Measurements from ENCODE around the gene HOXA2.

DNA sequence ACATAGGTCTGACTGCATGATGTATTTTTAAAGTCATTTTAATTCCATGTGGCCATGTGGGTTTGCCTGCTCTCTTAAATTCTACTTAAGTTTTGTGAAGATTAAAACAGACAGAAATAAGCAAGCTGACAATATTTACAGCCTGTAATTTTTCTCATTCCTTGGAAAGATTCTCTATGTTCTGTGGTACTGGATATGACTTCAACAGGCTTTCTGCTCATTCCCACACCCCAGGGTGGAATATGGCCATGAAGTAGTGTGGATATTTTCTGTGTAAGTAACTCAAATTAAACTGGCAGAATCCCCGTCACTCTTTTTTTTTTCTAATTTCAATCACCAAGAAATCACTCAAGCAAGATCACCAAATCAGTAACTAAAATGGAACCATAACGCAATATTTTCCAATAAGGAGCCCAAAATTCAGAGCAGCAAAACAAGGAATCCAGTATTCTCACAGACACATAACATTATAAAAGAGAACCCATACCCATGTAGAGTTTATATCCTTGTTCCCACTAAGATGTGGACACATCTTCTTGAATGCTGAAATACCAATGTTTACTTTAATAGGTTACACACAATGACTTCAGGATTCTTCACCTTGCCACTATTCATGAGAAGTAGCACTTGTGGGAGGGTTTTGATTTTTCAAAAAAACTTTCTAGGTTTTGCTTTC, 35.3 kb upstream of the HOXA2 start:
- TF ChIP-seq, protein P1, sequence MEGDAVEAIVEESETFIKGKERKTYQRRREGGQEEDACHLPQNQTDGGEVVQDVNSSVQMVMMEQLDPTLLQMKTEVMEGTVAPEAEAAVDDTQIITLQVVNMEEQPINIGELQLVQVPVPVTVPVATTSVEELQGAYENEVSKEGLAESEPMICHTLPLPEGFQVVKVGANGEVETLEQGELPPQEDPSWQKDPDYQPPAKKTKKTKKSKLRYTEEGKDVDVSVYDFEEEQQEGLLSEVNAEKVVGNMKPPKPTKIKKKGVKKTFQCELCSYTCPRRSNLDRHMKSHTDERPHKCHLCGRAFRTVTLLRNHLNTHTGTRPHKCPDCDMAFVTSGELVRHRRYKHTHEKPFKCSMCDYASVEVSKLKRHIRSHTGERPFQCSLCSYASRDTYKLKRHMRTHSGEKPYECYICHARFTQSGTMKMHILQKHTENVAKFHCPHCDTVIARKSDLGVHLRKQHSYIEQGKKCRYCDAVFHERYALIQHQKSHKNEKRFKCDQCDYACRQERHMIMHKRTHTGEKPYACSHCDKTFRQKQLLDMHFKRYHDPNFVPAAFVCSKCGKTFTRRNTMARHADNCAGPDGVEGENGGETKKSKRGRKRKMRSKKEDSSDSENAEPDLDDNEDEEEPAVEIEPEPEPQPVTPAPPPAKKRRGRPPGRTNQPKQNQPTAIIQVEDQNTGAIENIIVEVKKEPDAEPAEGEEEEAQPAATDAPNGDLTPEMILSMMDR (IDR thresholded peaks at IDR 0.05; ENCODE audit: low read depth, low read length): no peak
- no peak for TF ChIP-seq EZH2phosphoT487 (IDR thresholded peaks at IDR 0.05; ENCODE audit: low read depth)

Measured in OCI-LY3 (cell line).